DMS53 treated with DMSO at 0.1 percent for 48 hours (cell line): Measurements from ENCODE around the gene RAMP3.

Experiments used
- DNase-seq: peaks from one replicate; lab custom pipeline; 2025; ENCODE audit not compliant: unreplicated experiment; lab: John Stamatoyannopoulos, UW

The RAMP3 gene

DNA sequence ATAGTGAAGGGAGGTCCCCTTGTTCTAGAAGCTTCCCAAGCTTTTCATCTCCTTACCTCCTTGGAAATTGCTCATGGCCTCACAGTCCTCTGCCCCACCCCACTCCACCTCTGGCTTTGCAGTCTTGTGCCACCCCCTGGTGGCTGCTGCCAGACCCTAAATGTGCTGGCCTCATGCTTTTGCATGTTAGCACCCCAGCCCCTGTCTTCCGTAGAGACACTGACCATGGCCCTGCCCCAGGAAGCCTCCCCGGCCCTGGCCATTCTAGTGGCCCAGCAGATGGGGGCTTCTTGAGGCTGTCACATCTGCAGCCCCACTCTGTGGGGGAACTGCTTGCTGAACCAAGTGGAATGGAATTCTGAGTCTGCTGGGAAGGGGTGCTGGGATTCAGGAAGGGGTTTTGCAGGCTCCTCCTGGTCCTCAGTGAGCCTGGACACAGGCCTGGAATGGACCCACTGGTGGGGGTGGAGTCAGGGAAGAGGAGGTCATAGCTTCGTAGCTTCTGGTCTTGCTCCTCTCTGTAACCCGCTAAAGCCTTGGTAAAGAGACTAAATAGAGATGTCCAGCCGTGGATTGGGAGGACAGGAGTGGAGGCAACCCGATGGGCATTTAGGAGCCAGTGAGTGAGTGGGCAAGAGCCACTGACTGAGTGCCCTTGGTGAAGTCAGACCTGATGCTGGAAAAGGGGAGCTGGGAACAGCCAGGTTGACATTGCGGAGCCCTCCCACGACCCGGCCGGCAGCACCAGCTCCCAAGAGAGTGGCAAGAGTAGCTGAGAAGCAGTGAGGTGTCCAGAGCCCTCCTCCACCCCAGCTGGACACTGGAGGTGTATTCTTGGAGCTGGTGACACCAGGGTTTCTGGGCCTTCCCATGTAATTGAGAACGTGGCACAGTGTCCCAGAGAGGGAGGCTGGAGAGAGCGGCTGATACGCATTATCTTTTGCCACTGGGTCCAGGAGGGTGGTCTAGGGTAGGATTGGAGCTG, 20.9 kb downstream of the RAMP3 start:
- DNase-seq, result no peak

DNA sequence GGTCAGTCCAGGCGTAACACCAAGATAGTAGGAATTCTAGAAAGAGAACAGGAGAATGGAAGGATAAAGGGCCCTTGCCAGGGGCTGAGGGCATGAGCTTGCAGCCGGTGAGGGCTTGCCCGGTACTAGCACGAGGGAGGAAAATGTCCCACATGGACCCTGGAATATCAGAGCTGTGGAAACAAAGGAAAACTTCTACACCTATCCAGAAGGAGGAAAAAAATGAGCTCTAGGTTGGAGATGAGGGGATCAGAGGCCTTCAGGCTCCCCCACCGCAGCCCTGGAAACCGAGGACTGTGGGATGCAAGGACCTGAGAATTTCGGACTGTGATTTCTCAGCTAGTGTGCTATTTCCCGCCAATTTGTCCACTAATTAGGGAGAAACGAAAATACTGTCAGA, 22.1 kb downstream of the RAMP3 start:
- no peak for DNase-seq

DNA sequence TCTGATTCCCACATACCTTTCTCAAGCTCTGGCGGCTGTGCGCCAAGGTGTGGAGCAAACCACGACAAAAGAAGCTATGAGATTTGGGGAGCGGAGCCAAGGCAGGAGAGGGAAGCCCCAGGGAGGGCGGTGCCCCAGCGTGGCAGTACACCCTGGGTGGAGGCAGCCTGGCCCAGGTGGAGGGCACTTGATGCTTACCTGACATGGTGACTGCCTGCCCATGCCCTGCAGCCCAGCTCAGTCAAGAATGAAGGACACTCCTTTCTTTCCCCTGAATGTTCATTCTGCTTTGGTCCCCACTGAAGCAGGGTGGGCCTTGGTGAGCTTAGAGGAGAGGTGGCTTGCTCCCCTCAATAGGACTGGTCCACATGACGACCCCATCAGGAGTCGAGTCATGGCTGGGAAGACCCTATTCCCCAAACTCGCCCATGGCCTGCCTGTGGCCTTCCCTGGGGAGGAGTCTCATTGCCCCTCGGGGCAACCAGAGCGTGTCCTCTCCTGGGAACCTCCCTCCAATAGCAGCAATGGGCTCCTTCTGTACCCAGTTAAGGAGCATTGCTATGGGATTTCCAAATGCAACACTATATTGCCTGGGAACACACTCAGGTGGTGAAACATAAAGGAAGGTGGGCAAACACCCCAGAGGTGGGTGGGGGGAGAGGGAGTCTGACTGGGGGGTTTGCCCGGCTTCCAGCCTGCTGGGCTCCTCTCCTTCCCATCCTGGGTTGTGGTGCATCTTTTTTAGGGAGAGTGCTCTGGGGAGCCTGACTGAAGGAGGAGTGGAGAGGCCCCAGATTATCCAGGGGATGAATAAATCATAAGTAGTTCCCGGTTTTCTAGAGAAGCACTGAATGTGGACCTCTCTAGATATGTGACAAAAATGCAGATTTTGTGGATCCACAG, 22.7 kb downstream of the RAMP3 start:
- DNase-seq, result no peak

DNA sequence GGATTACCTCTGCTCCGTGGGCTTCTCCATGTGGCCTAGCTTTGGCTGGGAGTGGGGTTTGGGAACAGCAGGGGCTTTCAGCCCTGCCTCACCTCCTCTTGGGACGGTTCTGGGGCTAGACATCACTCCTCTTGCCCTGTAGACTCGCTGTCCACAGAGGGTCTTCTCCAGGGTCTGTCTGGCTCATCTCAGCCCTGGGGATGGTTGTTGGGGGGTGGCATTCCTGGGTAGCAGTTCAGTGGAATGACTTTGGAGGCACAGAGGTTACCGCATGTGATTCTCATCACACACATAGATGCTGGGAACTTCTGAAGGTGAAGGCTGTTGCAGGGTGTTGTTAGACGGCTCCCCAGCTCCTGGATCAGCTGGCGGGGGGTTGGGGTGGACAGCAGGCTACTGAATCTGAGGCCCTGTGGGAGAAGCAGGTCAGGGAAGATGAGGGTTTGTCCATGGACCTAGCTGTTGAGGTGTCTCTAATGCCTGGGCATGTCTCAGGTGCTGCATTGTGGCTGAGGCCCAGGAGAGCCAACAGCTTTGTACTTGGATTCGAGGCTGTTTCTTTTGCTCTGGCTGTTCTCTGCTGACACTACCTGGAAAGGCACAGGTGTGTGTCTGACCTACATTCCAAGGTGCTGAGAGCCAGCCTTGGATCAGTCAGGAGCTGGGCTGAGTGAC, 23.8 kb downstream of the RAMP3 start:
- DNase-seq, result no peak

DNA sequence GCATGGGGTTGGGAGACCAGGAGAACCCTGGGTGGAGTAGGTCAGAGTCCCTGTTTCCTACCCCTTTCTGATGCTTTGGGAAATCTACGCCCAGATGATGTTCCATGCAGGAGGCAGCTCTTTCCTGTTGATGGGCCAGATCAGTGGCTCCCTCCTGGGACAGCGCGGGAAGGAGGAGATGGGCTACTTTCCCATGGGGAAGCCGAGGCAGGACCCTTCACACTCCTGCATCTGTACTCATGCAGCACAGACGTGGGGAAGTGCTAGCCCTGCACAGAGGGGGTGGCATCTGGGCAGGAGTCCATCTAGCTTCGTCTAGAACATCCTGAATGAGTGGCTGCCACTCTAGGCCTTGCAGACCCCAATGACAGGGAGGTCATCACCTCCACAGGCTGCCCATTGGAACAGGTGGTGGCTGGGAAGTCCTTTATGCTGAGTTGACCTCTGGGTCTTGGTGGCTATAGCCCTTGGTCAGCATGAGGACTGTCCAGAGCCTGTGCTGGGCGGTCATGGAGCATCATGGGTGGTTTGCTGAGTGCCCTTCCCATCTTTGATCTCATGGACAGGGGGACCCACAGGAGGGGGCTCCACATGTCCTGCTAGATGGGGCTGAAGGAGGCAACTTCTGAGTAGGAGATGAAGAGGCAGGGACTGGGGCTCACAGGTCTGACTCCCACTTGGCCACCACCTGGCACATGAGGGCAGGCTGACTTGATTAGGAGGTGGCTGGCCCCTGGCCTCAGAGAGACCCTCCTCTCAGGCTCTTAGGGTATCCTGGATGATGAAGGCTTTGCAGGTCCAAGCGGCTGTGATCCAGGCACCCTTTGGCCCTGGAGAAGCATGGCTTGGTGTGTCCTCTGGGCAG, 24.6 kb downstream of the RAMP3 start:
- DNase-seq, result no peak

DNA sequence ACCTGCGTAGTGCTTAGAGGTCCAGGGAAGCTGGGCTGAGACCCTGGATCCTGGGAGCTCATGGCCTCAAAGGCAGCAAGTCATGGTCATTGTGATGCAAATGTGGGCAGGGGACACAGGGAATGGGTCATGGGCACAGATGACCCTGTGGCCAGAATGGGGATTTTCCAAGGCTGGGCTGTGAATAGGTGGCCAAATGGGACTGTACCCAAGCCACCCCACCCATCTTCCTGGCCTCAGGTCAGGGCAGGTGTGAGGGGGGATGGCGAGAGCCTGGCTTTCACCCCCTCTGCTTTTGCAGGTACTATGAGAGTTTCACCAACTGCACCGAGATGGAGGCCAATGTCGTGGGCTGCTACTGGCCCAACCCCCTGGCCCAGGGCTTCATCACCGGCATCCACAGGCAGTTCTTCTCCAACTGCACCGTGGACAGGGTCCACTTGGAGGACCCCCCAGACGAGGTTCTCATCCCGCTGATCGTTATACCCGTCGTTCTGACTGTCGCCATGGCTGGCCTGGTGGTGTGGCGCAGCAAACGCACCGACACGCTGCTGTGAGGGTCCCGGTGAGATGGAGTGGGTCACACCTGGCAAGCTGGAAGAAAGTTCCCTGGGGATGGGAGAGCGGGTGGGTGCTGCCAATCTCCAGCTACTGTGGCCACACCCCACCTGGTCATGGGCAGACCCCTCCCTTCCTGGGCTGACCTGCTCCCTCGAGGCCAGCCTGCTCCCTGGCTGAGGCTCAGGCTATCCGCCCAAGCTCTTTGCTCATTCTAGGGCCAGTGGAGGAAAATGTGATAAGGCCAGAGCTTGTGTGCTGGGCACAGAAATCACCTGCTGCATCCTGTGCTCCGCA, 25.5 kb downstream of the RAMP3 start:
- no peak for DNase-seq

DNA sequence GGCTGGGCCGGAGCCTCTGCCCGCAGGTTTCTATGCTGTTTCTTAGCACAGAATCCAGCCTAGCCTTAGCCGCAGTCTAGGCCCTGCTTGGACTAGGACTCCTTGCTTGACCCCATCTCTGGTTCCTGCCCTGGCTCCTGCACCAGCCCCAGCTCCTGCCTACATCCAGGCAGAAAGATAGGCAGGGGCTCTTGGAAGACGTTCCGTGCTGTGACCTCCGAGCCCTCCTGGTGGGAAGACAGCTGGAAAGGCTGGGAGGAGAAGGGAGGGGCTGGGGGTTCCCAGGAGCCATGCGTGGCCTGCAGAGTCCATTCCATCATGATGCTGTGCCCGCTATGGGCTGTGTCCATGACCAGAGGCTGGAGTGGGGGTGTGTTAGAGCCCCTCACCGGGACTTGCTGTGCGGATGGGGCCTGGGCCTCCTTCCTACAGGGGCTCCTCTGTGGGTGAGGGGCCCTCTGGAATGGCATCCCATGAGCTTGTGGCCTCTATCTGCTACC, 26.2 kb downstream of the RAMP3 start:
- no peak for DNase-seq

DNA sequence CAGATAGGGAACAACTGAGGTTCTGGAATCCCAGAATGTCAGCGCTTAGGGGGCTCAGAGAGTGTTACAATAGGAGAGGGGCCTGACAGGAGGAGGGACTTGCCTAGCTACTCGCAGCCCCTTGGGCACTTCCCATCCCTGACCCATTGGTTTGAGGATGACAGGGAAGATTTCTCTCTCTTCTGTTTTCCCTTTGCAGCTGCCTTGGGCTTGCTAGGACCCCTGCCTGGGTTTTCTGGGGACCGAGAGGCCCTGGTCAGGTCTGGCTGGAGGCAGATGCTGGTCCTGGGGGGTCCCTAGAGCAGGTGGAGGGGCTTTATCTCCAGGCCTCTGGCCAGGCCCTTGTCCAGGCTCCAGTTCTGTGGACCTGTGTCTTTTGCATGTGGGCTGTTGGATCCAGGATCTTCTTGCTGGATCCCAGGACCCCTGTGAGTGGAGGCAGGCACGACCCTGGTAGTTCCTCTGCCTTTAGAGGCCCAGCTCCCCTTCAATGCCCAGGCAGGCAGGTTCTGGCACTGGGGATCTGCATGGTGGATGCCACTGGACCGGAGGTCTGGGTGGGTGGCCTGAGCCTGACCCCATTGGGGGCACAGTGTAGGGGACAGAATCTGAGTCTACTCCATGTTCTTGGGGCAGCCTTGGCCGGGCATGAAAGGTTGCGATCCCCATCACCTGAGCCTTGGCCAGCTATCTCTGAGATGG, 26.9 kb downstream of the RAMP3 start:
- no peak for DNase-seq

DNA sequence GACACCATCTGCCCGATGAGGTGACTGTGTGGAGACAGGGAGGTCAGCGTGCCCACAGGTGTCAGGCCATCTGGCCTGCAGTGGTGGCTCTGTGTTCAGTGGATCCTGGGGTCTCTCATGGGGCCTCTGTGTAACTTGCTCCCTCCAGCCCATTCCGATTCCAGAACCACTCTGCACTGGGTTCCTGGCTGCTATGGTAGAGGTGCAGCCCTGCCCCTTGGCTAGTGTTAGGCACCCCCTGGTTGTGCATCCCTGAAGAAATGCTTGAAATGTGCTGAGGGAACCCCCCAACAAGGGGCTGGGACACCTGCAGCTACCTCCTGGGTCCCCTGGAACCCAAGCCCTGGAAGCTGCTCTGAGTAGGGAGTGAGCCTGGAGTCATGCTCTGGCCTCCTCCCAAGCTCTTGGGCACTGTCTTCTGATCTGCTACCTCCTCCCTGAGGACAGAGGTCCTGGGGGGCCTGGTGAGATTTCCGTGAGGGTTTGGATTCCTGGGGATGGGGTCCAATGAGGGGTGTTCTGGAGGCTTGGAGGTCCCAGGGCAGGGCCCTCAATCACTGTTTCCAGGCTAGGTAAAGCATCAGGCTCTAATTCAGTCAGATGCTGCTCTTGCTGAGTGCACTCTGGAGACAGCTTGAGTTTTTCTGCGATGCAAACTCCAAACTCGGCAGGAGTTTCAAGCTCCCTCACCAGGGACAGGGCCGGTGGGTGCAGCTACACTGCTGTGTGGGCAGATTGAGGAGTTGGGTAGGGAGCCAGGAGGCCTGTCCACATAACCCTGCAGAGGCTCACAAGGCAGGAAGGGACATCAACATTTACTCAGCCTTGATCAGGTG, 27.7 kb downstream of the RAMP3 start:
- DNase-seq, result no peak

DNA sequence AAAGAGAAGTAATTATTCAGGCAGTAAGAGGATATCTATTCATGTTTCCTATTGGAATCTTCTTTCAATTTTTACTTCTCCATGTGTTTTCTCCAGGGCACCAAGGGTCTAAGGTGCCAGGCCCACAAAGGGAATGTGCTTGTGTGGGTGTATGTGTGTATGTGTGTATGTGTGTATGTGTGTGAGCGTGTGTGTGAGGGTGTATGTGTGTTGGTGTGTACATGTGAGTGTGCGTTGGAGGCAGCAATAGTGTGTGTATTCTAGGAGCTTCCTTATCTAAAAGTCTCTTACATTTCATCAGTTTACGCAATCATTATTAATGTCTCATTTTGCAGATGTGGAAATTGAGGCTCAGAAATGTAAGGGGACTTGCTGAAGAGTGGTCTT, 28.3 kb downstream of the RAMP3 start:
- DNase-seq, result no peak

DNA sequence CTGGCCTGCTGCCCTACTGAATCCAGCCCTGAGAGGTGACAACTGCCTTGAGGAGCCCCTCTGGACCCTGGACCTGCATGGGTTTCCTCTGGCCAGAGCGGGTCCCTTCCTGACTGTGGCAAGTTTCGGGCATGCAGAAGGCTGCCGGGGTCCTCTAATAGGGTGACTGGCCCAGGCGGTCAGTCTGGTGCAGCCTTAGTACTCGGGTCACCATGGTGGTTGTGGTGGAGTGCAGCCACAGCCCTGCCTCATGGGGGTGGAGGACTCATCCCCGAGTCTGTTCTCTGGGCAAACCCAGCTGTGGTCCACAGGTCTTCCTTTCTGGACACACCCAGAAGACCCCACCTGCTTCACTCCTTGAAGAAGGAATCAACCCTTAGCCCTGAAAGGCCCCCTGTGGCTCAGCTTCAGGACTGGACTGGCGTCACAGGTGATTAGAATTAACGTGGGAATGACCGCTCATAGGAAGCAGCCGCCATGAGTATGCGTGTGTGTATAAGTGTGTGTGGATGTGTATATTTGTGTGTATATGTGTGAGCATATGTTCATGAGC, 28.7 kb downstream of the RAMP3 start:
- DNase-seq, result no peak

DNA sequence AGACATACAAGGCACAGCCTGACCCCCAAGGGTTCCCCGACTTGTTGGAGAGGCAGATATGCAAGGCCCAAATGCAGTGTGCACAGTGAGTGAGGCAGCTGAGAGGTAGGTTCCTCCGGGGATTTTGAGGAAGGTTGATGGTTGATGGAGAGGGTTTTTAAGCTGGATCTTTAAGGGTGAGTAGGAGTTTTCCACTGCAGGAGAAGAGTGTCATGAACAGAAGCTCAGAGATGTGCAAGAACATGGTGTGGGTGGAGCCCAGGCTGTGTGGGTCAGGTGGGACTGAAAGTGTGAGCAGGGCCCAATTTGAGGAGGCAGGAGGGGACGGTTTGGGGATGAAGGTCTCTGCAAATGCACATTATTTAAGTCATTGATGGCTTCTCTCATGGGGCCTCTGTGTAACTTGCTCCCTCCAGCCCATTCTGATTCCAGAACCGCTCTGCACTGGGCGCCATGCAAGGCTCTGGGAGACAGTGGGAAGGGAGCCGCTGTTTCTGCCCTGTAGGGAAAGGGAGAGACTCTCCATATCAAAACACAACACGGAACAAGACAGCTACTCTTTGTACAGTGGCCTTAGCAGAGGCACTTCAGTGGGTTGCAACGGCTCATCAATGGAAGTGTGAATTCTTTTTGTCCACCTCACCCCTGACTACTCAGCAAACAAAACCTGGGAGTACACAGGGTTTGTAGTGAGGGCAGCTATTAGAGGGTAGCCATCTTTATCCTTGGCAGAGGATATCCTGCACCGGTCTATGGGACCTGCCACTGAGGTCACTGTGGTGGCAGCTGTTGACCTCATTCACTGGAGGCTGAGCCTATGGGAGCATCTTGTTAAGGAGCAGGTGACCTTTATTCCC, 29.7 kb downstream of the RAMP3 start:
- DNase-seq, result no peak

DNA sequence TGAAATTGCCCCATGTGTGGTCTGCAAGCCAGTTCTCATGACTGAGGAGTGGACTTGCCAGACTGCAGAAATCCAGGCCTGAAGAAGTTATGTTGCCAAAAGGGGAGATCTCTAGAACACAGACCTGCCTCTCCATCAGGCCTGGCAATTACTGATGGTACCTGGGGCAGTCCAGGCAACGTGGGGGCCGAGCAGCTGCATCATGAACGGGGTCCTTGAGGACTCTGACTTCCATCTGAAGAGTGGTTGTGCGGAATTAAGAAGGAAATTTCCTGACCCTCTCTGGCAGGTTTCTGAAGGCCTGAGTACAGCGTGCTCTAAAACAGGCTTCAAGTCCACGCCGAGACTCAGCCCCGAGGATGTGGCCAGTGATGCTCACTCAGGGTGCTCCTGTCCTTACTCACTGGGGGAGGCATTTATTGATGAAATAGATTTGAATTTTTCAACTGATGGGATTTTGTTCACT, 30.4 kb downstream of the RAMP3 start:
- DNase-seq, result no peak

DNA sequence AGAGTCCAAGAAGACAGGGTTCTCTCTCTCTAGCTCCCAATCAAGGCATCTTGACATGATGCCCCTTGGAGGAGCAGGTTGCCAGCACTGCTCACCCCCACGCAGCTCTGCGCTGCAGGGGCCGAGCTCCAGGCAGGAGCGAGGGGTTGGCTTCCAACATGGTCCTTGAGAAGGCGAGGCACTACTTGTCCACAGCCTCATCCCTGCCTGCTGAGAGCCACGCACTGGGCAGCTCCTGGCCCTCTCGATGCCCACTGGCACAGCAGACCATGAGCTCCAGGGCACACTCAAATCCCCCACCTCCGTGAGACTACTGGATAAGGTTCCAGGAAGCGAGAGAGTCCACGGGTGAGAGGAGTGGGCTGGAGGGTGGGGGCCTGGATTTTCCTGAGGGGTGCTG, 31.1 kb downstream of the RAMP3 start:
- no peak for DNase-seq

DNA sequence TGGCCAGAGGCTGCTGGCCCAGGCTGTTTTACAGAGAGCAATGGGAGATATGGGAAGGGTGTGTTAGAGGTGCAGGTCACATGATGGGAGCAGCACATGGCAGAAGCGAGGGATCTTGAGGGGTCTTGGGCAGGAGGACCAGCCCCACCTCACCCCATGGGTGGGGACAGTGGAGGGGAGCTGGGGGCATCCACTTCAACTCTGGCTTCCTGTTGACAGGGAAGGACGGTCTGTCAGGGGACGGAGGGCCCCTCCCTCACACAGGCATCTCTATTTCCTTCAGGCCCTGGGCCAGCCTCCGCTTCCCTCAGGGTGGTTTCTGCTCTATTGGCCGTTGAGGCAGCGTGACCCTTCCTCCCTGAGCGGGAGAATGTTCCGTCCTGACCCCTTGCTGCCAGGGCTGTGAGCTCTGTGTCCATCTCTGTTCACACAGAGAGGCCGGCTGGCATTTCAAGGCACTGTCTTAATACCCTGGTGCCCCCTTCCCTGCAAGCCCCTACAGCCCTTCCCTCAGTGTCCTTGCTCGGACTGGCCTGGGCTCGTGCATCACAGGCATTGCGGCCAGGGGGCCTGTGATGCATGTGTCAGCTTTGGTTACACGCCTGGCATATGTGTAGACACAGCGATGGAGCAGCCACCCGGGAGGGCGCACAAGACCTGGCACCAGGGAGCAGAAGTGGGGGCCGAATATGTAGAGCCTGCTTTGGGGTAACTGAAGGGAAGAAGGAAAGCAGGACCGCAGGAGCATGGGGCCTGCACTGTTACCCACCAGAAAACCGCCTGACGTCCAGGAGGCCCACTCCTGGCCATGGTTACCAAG, 31.8 kb downstream of the RAMP3 start:
- no peak for DNase-seq
